ENCODE measurements around the gene RNF5. TPM values are rescaled to one million over a fixed set of nuclear protein-coding genes. Genes with fewer than 3 reads are reported as not detected.
"Not testable (repeated sequence)": the region's sequence is repeated elsewhere in the genome, so short reads cannot be mapped to it uniquely, and the experiment has no call there.

RNF5 gene
- total RNA-seq, 1 donor from 2014 or later, result 60.7 TPM

DNA sequence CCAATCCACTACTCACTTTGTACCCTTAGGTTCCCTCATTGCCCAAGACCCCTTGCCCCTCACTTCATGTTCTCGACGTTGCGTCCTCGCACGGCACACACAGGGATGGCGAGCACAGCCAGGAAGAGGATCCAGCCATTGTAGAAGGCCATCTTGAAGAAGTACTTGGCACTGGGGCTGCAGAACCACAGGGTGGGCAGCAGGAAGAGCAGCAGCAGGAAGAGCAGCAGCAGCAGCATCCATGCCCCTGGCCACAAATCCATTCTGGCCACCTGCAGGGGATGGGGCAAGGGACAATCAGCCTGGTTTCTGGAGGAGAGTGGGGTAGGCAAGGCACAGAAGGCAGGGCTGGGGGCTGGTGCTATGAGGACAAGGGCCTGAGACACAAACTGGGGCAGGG, 7.0 kb upstream of the RNF5 start:
- intact Hi-C loops (cut with DNase I), result no loop called here
- DNase-seq (ENCODE audit: low spot score), result no peak

DNA sequence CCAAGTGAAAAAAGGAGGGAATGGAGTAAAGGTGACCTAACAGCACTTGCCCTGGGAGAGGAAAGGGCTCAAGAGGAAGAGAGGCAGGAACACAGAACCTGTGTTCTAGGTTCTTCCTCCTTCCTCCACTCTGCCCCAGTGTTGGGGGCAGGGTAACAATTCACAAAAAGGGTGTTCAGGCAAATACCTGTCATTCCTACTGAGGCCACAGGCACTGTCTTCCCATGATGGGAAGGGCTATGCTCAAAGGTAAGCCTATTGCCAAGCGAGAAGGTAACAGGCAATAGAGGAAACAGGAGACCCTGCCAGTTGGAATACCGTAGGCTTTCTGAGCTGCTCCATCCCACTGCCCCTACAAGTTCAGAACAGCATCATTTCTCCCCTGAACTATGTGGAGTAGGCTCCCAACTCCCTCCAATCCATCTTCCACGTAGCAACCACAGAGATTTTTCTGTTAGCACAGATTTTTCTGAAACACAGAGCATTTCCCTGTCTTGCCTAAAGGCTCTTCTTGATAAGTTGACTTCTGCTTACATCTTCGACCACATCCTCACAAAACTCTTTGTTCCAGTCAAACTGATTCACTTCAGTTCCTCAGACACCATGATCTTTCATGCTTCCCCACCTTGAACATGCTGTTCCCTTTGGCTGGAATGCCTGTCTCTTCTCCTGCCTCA, 5.0 kb upstream of the RNF5 start:
- intact Hi-C loops (cut with DNase I), result no loop called here
- no peak for DNase-seq (ENCODE audit: low spot score)

DNA sequence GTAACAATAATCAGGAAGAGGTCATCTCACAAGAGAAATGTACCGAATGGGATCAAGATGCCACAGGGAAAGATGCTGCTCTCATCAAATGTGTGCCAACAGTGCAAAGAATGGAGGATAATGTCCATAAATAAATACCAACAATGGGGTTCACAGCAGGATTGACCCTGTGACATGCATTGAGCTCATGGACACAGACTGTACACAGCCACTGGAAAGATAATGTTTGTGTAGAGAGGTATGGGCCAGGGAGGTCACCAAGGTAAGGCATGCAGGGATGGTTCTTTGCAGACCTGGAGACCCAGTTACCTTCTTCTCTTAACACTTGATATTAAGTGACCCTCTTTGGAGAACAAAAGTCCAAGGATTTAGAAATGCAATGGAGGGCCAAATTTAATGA, 3.8 kb upstream of the RNF5 start:
- intact Hi-C loops (cut with DNase I), result no loop called here
- DNase-seq (ENCODE audit: low spot score), result no peak

DNA sequence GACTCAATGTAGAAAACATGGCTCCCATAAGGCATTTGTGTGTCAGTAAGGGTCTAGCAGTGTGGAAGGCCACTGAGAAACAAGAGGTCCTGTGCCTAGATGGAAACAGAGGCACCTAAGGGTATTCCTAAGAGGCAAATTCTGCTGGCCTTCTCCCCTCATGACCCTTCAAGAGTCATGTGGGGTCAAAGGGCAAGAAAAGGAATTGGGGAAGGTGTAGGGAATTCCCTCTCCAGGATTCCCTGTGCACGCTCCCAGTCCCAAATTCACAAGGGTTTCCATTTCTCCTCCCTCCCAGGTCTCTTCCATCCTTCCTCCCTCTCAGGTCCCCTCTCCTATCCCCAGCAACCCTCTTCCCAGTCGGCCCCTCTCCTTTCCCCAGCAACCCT, 2.9 kb upstream of the RNF5 start:
- DNase-seq (ENCODE audit: low spot score), result no peak
- intact Hi-C loops (cut with DNase I), result no loop called here

DNA sequence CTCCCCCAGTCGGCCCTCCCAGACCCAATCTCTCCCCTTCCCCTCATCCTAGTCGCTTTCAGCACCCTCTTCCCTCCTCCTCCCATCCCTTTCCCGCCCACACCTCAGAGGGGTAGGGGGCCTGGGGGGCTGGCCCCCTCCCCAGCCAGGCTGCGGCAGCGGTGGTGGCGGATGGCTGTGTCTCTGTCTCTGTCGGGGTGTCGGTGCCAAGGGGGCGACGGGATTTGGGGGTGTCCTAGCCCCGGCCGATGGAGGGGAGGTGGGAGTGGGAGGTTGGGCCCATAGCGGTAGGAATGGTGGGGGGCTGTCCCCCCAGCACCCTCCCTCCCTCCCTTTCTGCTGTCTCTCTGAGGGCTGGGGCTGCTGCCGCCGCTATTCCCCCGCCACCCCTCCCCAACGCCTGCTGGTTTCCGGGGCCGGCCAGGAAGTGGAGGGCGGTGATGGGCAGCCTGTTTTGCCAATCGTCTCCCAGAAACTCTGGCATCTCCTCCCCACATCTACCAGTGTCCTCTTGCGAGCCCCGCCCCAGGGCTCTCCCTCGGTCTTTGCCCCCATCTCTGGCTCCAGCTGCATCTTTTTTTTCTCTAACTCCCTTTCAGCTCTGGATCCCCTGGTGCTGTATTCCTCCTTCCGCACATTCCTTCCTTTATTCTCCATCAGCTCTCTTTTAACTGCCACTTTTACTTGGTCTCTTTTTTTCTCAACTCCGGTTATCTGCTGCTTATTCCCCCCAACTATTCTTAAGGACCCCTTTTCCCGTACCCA, 2.3 kb upstream of the RNF5 start, which contains the start of gene AGPAT1:
Gene AGPAT1, minus strand, starts transcription at position 374 of the 765 bp plus-strand sequence. CDS start 4,588 bp downstream, outside the sequence.
- intact Hi-C loops (cut with DNase I), result loop anchor here (2.0 kb wide), 2 partner anchors 19 to 21 kb away; partner anchors contain the start of gene PPT2
- DNase-seq (ENCODE audit: low spot score), result peak; percentile 99

DNA sequence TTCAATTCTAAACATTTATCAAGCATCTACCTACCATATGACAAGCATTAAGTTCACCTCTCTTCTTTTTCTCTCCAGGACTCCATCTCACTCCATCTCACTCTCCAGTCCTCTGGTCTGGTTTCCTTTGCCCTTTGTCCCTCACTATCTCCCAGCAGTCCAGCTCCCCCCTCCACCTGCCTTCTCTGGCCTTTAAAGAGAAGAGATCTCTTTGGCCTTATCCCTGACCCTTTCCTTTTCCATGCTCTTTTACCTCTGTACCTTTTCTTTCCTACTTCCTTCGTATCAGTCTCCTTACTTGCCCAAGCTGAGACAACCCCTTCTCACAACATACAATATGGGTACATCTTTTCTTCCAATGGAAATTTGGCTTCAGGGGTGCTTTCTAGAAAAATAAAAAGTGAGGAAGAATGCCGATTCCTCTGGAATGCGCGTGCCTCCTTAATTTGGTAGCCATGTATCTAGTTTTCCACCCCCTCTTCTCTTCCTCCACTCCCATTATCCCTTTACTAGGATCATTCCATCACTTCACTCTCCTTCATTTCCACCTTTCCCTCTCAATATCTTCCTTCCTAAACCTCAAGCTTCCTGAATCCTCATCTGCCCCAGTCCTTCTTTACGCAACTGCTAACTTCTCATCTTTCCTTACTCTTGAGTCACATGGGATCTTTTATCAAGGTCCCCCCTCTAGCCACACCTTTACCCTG, 1.6 kb upstream of the RNF5 start:
- no peak for DNase-seq (ENCODE audit: low spot score)
- intact Hi-C loops (cut with DNase I), result loop anchor here (2.0 kb wide), 2 partner anchors 18 to 22 kb away; partner anchors contain the start of gene PPT2

DNA sequence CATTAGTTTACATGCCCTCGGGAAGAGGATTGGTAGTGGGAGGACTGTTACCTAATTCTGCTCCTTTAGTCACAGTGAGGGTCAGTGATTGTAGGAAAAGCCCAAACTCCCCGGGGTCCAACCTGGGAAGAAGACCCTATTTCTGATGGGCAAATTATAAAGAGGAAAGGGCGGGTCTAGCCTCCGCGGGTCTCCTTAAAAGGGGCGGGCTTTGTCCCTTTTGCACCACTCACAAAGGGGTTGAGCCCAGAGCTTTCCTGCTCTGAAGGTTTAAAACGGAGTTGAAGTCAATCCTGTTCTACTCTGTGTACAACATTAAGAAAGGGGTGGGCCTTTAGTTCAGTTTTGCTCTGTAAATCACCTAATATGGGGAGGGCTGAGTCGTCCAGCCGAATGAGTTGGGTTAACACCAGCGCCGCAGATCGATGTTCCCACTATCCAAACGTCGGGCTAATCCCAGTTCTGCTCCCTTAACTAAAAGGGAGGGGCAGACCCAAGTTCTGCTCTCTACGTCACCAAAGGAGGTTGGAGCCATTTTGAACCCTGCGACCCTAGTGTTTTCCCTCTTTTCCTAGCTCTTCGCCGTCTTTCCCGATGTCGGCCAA, 920 bp upstream of the RNF5 start:
- no peak for DNase-seq (ENCODE audit: low spot score)
- intact Hi-C loops (cut with DNase I), result loop anchor here (2.0 kb wide), 2 partner anchors 18 to 22 kb away; partner anchors contain the start of gene PPT2

DNA sequence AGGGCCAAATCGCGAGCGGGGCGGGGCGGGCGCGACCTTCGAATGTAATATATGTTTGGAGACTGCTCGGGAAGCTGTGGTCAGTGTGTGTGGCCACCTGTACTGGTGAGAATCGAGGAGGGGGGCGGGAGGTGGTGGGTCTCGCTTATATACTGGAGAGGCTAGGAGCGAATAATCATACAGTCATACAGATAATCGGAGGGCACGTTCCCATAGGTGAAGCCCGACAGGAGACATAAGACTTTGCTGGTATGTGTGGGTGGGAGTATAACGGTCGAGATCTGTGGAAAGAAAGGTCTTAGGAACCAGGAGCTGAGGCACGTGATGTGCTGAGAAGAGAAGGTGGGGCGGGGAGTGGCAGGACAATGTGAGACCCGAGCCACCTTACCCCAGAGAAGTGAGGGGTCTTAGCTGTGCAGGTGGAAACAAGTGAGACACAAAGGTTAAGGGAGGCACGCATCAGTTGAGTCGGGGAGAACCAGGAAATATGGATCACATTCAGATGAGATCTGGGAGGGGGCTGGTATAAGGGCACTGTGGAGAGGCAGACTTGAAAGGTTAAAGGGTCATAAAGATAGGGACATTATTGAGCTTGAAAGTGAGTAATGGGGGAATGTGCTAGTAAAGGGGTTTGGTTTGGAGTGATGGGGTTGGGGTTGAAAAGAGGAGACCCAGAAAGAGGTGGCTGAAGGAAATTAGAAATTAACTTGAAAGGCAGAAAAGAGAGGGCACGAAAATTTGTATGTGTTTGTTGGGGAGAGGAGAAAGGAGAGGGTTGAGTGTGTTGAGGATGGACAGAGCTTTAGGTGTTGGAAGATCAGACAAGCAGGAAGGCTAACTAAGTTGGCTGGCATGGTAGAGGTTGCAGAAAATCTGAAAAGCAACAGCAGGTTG, 589 bp downstream of the RNF5 start:
- no peak for DNase-seq (ENCODE audit: low spot score)
- intact Hi-C loops (cut with DNase I), result no loop called here

DNA sequence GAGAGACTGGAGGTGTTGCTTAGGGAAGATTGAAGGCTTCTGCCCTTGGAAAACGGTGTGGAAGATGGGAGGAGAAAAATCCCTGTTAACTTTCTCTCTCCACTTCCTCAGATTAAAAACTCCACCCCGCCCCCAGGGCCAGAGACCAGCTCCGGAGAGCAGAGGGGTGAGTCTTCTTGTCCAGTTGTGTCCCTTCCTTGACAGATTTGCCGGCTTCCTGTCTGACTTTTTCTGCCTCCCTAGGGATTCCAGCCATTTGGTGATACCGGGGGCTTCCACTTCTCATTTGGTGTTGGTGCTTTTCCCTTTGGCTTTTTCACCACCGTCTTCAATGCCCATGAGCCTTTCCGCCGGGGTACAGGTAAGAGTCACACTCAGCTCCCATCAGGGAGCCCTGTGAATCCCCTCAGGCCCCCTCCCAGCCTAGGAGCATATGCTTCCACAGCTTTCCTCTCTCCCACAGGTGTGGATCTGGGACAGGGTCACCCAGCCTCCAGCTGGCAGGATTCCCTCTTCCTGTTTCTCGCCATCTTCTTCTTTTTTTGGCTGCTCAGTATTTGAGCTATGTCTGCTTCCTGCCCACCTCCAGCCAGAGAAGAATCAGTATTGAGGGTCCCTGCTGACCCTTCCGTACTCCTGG, 1.7 kb downstream of the RNF5 start:
- intact Hi-C loops (cut with DNase I), result no loop called here
- DNase-seq (ENCODE audit: low spot score), result no peak

DNA sequence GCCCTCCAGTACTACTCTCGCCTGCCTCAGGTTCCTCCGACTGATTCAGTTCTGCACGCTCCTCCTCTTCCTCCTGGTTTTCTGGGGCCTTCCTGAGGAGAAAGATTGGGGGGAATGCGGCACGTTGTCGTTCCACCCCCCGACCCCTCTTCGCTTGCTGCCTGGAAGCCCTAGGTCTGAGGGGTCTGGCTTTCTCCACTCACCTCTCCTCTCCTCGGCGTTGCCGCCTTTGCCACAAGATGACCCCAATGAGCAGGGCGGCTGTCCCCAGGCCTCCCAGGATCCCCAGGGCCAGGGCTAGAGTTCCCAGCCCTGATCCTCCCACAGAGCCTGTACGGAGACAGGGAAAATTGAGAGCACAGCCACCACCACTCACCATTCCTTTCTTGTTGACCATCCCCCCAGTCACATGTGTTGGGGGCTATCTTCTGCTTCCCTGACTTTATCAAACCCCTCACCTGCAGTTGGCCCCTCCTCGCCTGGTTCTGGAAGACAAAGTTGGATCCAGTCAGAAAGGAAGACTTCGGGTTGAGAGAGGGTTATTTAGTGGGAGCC, 3.0 kb downstream of the RNF5 start:
- intact Hi-C loops (cut with DNase I), result no loop called here
- DNase-seq (ENCODE audit: low spot score), result no peak

DNA sequence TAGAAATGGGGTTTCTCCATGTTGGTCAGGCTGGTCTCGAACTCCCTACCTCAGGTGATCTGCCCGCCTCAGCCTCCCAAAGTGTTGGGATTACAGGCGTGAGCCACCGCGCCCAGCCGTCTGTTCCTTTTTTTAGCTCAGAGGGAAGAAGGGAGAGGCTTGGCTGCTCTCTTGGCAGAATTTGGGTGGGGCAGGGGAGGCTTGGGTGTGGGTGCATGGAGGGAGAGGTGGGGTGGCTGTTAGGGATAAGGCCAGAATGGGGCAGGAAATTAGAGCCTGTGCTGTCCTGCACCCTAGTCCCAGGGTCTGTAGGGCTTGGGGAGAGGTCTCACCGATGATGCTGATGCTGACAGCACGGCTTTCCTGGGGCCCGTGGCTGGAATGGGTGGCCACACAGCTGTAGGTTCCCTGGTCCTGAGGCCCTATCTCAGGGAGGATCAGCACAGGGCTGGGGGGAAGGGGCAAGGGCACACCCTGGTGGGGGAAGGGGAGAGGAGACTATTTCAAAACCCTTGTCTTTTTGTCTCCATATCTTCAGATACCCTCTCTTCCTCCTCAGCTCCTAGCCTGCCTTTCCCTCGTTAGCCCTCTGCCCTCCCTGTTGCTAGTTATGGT, 3.8 kb downstream of the RNF5 start:
- intact Hi-C loops (cut with DNase I), result no loop called here
- DNase-seq (ENCODE audit: low spot score), result no peak

DNA sequence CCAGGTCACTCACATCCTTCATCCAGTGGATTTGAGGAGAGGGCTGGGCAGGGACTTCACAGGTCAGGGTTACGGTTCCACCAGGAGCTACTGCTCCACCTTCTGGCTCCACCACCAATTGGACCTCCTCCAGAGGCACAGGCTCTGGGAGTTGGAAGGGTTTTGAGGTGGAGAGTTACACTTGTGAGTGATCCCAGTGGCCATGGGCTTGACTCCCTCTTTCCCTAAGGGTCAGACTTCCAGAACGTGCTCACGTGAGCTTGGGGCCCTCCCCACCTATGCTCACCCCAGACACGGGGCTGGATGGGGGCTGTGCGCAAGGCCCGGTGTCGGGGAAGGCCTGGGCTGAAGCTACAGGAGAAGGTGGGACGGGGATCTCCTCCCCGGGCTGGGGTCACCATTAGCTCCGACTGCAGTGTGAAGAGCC, 4.4 kb downstream of the RNF5 start:
- no peak for DNase-seq (ENCODE audit: low spot score)
- intact Hi-C loops (cut with DNase I), result no loop called here

DNA sequence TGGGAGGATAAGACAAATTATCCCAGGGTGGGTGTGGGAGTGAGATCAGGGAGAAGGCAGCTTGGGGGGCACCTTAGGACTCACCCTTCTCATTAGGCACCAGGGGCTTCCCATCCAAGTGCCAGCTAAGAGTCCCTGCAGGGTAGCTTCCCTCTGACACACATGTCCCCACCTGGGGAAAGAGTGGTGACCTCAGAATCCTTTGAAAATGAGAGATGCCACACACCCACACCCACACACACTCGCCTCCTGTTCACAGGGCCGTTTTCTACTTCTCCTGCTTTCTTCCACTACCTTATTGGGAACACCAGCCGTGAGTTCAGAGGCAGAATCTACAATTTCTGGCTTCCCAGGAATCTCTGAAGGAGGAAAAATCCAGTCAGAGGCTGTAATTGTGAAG, 4.8 kb downstream of the RNF5 start:
- DNase-seq (ENCODE audit: low spot score), result no peak
- intact Hi-C loops (cut with DNase I), result no loop called here

DNA sequence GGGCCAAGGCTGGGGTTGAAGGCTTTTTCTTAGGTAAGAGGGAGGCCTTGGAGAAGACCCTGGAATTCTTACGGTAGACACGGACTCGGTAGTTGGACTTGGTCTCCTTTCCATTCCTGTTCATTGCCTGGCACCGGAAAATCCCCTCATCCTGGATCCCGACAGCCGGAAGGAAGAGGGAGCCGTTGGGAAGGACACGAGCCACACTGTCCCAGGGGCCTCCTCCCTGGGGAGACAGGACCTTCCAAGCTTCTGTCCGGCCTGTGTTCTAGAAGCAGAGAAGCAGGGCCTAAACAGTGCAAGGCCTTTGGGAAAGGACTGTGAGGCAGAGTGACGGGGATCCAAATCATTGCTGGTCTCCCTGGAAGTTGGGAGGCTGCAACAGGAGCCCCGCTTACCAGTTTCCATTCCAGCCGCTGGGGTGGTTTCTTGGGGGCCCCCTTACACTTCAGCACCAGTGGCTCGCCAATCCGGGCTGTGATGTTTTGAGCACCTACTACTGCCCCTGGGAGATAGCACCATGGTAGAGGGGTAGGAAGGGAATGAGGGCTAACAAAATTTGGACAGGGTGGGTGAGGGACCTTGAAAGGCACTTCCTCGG, 5.4 kb downstream of the RNF5 start:
- intact Hi-C loops (cut with DNase I), result no loop called here
- DNase-seq (ENCODE audit: low spot score), result no peak

DNA sequence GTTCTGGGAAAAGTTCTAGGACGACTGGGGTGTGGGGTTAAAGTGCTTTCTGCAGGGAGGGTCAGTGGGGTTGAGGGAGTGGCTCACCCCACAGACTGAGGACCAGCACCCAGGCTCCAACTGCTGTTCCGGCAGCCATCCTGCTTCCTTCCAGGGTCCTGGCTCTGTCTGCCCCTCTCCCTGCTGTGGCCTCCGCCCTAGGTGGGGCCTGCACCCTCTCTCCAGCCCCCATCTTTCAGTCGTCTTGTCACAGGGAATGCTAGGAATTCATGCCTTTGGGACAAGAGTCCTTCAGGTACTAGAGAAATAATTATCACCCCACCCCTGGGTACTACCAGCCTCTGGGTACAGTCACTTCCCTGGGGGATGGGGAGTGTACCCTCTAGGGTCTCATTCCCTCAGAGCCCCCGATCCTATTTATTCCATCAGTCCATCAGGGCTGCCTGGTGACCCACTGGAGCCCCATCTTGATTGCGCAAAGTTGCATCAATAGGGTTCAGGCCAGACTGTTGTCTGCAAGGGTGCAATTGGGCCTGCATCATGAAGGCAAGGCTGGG, 6.0 kb downstream of the RNF5 start, which contains the start of gene AGER:
Gene AGER, minus strand, starts transcription at position 170 of the 557 bp plus-strand sequence. Its CDS starts 31 bp downstream, at position 139.
- intact Hi-C loops (cut with DNase I), result no loop called here
- DNase-seq (ENCODE audit: low spot score), result no peak

DNA sequence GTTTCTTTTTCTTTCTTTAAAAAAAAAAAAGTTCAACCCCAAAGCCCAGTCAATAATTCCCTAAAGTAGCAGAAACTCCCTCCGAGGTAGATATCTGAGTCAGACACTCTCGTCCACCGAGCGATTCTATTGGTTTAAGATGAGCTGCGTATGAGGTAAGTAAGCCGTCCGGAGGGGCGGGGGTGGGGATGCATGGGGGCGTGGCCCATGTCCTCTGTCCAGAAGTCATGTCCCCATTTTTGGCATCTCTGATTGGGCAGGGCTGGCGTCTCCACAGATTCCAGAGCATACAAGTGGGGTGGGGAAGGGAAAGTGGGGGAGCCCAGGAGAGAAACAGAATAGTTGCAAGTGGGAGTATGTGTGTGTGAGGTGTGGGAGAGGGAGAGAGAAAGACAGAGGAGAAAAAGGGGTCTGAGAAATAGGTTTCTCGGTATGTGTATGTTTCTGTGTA, 7.5 kb downstream of the RNF5 start:
- peak; percentile 87 for DNase-seq (ENCODE audit: low spot score)
- intact Hi-C loops (cut with DNase I), result not testable (repeated sequence)

Measured in cardiac septum (tissue), 1 donor.